Measurements from ENCODE around the gene AMD1. TPM values are rescaled to one million over a fixed set of nuclear protein-coding genes. Genes with fewer than 3 reads are reported as not detected.

The AMD1 gene
- total and polyA plus RNA-seq, 5 experiments from 2014 or later, result 35.9 to 68.1 (median 45.6) TPM

DNA sequence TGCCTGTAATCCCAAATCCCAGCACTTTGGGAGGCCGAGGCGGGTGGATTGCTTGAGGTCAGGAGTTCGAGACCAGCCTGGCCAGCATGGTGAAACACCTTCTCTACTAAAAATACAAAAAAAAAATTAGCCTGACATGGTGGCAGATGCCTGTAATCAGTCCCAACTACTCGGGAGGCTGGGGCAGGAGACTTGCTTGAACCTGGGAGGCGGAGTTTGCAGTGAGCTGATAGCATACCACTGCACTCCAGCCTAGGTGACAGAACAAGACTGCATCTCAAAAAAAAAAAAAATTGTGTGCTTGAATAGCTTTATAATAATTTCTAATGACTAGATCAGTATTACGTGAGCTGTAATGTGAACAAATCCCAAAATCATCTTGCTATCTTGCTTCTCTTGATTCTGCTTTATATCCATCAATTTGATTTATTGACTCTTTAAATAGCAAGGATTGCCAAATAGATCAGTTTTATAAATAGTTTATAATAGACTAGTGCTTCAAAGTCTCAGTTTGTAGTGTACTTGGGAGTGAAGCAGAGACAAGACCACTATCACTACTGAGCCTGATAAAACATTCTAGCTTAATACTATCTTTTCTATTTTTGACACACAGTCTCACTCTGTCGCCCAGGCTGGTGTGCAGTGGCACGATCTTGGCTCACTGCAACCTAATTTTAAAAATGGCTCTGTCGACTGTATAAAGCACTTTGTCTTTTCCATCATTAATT lies 7.1 kb downstream of the AMD1 start:
- no peaks in the 10 kb centered on the region for H3K9me3 Mint-ChIP-seq
- POLR2A ChIA-PET, result interaction anchor here (2.4 kb wide), 1 partner anchor 67 kb away, joined by 11 read pairs; the partner anchor contains the start of gene CDK19
- DNase-seq (no peak), ATAC-seq (no peak)
- no peaks in the 10 kb centered on the region for H3K27me3 Mint-ChIP-seq
- peaks cover 32 to 99% (median 91%) of the 10 kb centered on the region in 4 donors for H3K4me1 Mint-ChIP-seq
- H3K36me3 Mint-ChIP-seq, result peaks cover 0 to 2% (median 0%) of the 10 kb centered on the region in 3 donors
- peak overlapping the region in 5 of 10 donors; percentile 32 to 58 (median 50) for H3K27ac Mint-ChIP-seq
- peak overlapping the region in 8 of 10 donors; percentile 28 to 98 (median 59) for H3K4me3 Mint-ChIP-seq

DNA sequence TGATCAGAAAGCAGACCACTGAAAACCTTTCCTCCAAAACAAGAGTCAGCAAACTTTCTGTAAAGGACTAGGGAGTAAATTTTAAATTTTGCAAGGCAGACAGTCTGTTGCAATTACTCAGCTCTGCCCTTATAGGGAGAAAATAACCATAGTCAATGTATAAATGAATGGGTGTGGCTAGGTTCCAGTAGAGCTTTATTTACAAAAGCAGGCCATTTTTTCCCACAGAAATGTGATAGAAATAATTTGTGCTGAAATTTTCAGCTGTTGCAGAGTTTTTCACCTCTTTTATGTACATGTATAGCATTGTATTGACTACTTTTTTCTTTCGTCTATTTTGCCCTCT lies 7.7 kb downstream of the AMD1 start:
- H3K4me1 Mint-ChIP-seq, result peaks cover 32 to 99% (median 91%) of the 10 kb centered on the region in 4 donors
- peak overlapping the region in 5 of 10 donors; percentile 53 to 74 (median 70) for H3K27ac Mint-ChIP-seq

DNA sequence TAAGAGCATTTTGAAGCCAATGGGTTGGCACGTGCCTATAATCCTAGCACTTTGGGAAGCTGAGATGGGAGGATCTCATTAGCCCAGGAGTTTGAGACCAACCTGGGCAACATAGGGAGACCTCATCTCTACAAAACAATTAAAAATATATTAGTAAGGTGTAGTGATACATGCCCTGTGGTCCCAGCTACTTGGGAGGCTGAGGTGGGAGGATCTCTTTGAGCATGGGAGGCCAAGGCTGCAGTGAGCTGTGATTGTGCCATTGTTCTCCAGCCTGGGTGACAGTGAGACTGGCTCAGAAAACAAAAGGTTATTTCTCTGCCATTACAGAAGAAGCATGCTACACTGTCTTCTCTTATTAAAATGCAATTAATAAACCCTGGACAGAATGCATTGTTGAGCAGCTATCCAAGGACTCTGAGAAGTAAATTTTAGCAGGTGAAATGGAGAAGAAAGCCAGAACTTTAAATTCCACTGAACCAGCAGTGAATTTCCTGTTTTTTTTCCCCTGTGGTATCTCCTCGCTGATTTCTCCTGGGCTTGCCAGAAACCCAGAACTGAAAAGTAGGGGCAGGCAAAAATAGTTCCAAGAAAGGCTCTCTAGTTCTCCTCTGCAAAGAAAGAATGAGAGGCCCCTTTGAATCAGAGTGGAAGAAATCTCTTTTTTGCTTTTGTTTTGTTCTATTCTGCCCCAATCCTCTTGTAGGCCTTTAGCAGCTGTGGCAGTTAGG lies 8.4 kb downstream of the AMD1 start:
- no peak for ATAC-seq
- H3K4me1 Mint-ChIP-seq, result peaks cover 28 to 95% (median 87%) of the 10 kb centered on the region in 4 donors
- DNase-seq, result no peak
- no peaks in the 10 kb centered on the region for H3K27me3 Mint-ChIP-seq
- H3K36me3 Mint-ChIP-seq, result peaks cover 0 to 2% (median 0%) of the 10 kb centered on the region in 3 donors
- H3K9me3 Mint-ChIP-seq, result no peaks in the 10 kb centered on the region
- peak overlapping the region in 8 of 10 donors; percentile 7 to 79 (median 69) for H3K27ac Mint-ChIP-seq
- peak overlapping the region in 9 of 10 donors; percentile 28 to 77 (median 42) for H3K4me3 Mint-ChIP-seq
- POLR2A ChIA-PET, result interaction anchor here (0.5 to 2.4 kb wide), 2 partner anchors 68 to 184 kb away, joined by 4 to 11 read pairs; partner anchors contain the start of gene CDK19

More for the DNA sequence above, 7.7 kb downstream of the AMD1 start:
- no peaks in the 10 kb centered on the region for H3K9me3 Mint-ChIP-seq
- ATAC-seq, result no peak
- DNase-seq, result no peak
- POLR2A ChIA-PET, result interaction anchor here (2.4 kb wide), 1 partner anchor 67 kb away, joined by 11 read pairs; the partner anchor contains the start of gene CDK19
- H3K4me3 Mint-ChIP-seq, result peak overlapping the region in 8 of 10 donors; percentile 26 to 77 (median 54)
- H3K36me3 Mint-ChIP-seq, result peaks cover 0 to 2% (median 0%) of the 10 kb centered on the region in 3 donors
- H3K27me3 Mint-ChIP-seq, result no peaks in the 10 kb centered on the region

DNA sequence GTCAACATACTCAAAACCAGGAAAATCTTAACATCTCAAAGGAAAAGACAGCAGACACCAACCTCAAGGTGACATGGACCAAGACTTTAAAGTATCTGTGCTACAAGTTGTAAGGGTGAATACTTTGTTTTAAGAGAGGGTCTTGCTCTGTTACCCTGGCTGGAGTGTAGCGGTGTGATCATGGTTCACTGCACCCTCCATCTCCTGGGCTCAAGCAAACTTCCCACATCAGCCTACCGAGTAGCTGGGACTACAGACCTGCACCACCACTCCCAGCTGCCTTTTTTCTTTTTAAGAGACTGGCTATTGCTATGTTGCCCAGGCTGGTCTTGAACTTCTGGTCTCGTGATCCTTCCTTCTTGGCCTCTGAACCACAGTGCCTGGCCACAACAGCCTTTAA lies 9.7 kb downstream of the AMD1 start:
- H3K9me3 Mint-ChIP-seq, result no peaks in the 10 kb centered on the region
- no peaks in the 10 kb centered on the region for H3K27me3 Mint-ChIP-seq
- ATAC-seq, result no peak
- peak overlapping the region in 9 of 10 donors; percentile 1 to 64 (median 31) for H3K4me3 Mint-ChIP-seq
- peaks cover 27 to 88% (median 77%) of the 10 kb centered on the region in 4 donors for H3K4me1 Mint-ChIP-seq
- peak overlapping the region in 9 of 10 donors; percentile 16 to 84 (median 66) for H3K27ac Mint-ChIP-seq
- peaks cover 0 to 10% (median 0%) of the 10 kb centered on the region in 3 donors for H3K36me3 Mint-ChIP-seq
- DNase-seq, result no peak
- POLR2A ChIA-PET, result interaction anchor here (3.1 kb wide), 1 partner anchor 10 kb away, joined by 21 read pairs; the partner anchor contains the start of gene AMD1

DNA sequence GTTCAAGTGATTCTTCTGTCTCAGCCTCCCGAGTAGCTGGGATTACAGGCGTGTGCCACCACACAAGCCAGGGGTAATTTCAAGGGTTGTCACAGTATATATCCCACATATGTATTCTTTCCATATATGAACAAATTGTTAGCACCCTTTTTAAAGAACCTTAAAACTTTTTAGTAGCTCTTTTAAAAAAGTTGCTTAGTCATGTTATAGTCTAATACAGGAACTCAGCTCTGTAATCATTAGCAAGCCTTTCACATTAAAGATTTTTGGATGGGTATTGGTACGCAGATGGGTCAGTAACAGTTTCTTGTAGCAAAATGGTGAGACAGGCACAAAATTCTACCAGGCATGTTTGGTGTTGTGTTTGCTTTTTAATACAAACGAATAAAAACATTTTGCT lies 10.9 kb downstream of the AMD1 start:
- POLR2A ChIA-PET, result interaction anchor here (0.7 to 3.1 kb wide), 3 partner anchors 9 to 215 kb away, joined by 3 to 21 read pairs (median 4); partner anchors contain the start of gene AMD1
- Mint-ChIP-seq H3K4me1 (peaks cover 20 to 81% (median 66%) of the 10 kb centered on the region in 4 donors), H3K36me3 (peaks cover 0 to 18% (median 0%) of the 10 kb centered on the region in 3 donors), H3K9me3 (no peaks in the 10 kb centered on the region), H3K4me3 (peak overlapping the region in 4 of 10 donors; percentile 5 to 36 (median 19)), H3K27ac (peak overlapping the region in 8 of 10 donors; percentile 24 to 69 (median 41)), H3K27me3 (no peaks in the 10 kb centered on the region)
- no peak for ATAC-seq
- DNase-seq, result no peak

DNA sequence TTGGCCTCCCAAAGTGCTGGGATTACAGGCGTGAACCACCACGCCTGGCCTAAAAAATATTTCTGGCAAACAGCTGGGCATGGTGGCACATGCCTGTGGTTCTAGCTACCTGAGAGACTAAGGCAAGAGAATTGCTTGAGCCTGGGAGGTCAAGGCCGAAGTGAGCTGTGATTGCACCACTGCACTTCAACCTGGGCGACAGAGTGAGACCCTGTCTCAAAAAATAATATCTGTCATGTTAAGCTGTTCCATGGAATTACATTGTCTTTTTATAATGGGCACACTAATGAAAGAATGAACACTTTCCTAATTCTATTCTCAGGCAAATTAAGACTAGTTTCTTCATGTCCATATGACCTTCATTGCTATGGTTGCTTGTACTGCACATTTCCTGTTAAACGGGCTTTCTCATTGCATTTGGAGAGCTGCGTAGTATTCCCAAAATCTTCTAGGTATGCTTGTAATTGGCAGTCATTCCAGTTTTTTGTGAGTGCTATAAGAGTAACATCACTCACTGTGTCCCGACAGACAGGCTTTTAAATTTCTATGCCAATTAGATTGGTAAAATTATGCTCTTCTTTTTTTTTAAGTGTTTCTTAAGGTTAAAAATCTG lies 12.1 kb downstream of the AMD1 start:
- POLR2A ChIA-PET, result interaction anchor here (0.6 to 3.1 kb wide), 4 partner anchors 10 to 86 kb away, joined by 3 to 21 read pairs (median 5); partner anchors contain the start of genes AMD1 and CDK19
- no peak for DNase-seq

DNA sequence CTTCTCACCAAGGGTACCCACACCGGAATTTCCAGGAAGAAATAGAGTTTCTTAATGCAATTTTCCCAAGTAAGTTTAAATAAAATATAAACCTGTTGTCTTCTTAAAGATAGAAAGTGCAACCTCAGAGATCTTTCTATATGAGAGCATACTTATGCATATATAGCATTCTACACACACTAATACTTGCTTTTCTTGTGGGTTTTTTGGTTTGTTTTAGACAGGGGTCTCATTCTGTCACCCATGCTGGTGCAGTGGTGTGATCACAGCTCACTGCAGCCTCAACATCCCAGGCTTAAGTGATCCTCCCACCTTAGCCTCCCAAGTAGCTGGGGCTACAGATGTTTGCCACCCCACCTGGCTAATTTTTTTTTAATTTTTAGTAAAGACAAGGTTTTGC lies 15.7 kb downstream of the AMD1 start:
- Mint-ChIP-seq H3K4me1 (peaks cover 5 to 33% (median 23%) of the 10 kb centered on the region in 4 donors), H3K27ac (peak overlapping the region in 2 of 10 donors; percentile 2 to 19), H3K27me3 (no peaks in the 10 kb centered on the region), H3K9me3 (no peaks in the 10 kb centered on the region), H3K36me3 (peaks cover 0 to 60% (median 15%) of the 10 kb centered on the region in 3 donors), H3K4me3 (no peak overlapping the region)
- POLR2A ChIA-PET, result interaction anchor here (1.4 kb wide), 1 partner anchor 11 kb away, joined by 3 read pairs; no protein-coding TSS in a partner anchor
- DNase-seq (no peak), ATAC-seq (no peak)

More for the DNA sequence above, 12.1 kb downstream of the AMD1 start:
- peaks cover 0 to 26% (median 0%) of the 10 kb centered on the region in 3 donors for H3K36me3 Mint-ChIP-seq
- H3K27me3 Mint-ChIP-seq, result no peaks in the 10 kb centered on the region
- no peak for ATAC-seq
- no peaks in the 10 kb centered on the region for H3K9me3 Mint-ChIP-seq
- peak overlapping the region in 6 of 10 donors; percentile 28 to 80 (median 32) for H3K27ac Mint-ChIP-seq
- H3K4me3 Mint-ChIP-seq, result peak overlapping the region in 3 of 10 donors; percentile 22 to 45 (median 24)
- peaks cover 16 to 69% (median 57%) of the 10 kb centered on the region in 4 donors for H3K4me1 Mint-ChIP-seq

DNA sequence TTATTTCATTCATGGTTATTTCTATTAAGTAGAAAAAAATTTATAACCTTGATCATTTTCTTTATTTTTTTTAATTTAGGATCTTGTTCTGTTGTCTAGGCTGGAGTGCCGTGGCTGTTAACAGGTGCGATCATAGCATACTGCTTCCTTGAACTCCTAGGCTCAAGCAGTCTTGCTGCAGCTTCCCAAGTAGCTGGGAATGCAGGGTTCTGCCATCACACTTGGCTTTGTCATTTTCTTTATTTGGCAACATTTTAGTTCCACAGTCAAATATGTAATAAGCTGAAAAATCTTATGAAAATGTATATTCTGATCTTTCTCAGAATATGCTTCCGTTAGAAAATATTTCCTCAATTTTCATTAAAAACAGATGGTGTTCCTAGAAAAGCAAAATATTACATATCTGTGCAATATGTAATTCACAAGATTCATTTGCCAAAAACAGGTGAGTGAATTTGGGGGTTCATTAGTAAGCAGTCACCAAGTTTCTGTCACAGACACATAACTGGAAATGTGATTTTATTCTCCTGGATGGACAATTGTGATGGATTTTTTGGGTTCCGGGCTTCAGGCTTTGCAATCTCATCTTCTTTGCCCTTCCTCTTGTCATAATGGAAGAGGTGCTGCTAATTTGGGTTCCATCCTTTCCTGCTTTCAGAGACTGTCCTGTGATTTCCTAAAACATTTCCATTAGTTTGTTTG lies 21.5 kb downstream of the AMD1 start:
- H3K27me3 Mint-ChIP-seq, result no peaks in the 10 kb centered on the region
- H3K27ac Mint-ChIP-seq, result peak overlapping the region in 1 of 10 donors; percentile 78
- ATAC-seq (no peak), DNase-seq (no peak)
- no peak overlapping the region for H3K4me3 Mint-ChIP-seq
- POLR2A ChIA-PET, result no interaction called here
- no peaks in the 10 kb centered on the region for H3K9me3 Mint-ChIP-seq
- peaks cover 0 to 71% (median 35%) of the 10 kb centered on the region in 3 donors for H3K36me3 Mint-ChIP-seq
- H3K4me1 Mint-ChIP-seq, result peaks cover 0 to 6% (median under 1%) of the 10 kb centered on the region in 4 donors

DNA sequence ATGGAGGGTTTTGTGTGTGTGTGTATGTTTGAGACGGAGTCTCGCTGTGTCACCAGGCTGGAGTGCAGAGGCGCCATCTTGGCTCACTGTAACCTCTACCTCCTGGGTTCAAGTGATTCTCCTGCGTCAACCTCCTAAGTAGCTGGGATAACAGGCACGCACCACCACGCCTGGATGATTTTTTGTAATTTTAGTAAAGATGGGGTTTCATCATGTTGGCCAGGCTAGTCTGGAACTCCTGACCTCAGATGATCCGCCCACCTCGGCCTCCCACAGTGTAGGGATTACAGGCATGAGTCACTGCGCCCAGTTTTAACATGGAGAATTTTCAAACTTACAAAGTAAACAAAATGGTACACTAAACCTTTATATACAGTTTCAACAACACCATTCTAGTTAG lies 22.8 kb downstream of the AMD1 start:
- ATAC-seq, result no peak
- no peak for DNase-seq
- POLR2A ChIA-PET, result interaction anchor here (1.2 to 1.3 kb wide), 2 partner anchors 21 to 23 kb away, joined by 4 to 5 read pairs; no protein-coding TSS in a partner anchor
- Mint-ChIP-seq H3K36me3 (peaks cover 0 to 58% (median 31%) of the 10 kb centered on the region in 3 donors), H3K9me3 (no peaks in the 10 kb centered on the region), H3K4me3 (no peak overlapping the region), H3K4me1 (peaks cover 0 to 6% (median under 1%) of the 10 kb centered on the region in 4 donors), H3K27me3 (no peaks in the 10 kb centered on the region), H3K27ac (no peak overlapping the region)

DNA sequence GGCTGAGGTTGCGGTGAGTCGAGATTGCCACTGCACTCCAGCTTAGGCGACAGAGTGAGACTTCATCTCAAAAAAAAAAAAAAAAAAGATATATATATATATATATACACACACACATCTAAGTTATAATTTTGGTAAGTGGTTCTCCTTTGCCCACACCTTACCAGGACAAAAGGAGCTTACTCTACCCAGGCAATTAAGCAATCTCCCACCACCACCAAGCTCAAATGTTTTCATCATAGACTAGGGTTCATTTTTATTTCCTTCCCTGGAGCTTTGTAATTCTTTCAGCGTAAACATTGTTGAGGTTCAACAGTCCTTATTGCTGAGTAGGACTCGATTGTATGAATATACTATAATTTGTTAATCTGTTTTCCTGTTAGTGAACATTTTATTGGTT lies 23.5 kb downstream of the AMD1 start:
- Mint-ChIP-seq H3K27me3 (no peaks in the 10 kb centered on the region), H3K36me3 (peaks cover 0 to 51% (median 30%) of the 10 kb centered on the region in 3 donors), H3K9me3 (peaks cover 0 to under 1% (median 0%) of the 10 kb centered on the region in 9 donors), H3K4me3 (no peak overlapping the region), H3K4me1 (peaks cover 0 to 6% (median under 1%) of the 10 kb centered on the region in 4 donors), H3K27ac (peak overlapping the region in 2 of 10 donors; percentile 12 to 13)
- no peak for DNase-seq
- POLR2A ChIA-PET, result interaction anchor here (1.2 to 1.3 kb wide), 2 partner anchors 22 to 24 kb away, joined by 4 to 5 read pairs; no protein-coding TSS in a partner anchor
- ATAC-seq, result peak in 1 of 2 donors; percentile 25

DNA sequence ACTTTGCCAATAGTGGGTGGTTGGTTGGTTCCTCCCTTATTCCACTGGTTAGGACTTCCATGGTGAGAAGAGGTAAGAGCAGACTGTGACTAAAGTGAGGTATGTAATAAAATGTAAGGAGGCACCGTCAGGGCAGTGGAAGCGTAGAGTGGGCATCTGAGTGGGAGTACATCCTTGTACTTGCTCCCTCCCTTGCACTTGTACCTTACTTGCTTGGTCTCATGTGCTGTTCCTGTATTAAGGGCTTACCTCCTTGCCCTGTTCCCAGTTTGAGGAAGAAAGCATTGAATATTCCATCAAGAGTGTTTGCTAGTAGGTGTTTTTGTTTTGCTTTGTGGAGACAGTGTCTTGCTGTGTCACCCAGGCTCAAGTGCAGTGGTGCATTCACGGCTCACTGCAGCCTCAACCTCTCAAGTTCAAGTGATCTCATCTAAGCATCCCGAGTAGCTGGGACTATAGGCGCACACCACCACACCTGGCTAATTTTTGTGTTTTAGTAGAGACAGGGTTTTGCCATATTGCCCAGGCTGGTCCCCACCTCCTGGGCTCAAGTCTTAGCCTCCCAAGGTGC lies 25.5 kb downstream of the AMD1 start:
- peak overlapping the region in 4 of 10 donors; percentile 5 to 90 (median 42) for H3K27ac Mint-ChIP-seq
- peaks cover 0 to 14% (median 7%) of the 10 kb centered on the region in 9 donors for H3K9me3 Mint-ChIP-seq
- no peak overlapping the region for H3K4me3 Mint-ChIP-seq
- no peaks in the 10 kb centered on the region for H3K27me3 Mint-ChIP-seq
- POLR2A ChIA-PET, result no interaction called here
- peaks cover 0 to 35% (median 25%) of the 10 kb centered on the region in 3 donors for H3K36me3 Mint-ChIP-seq
- ATAC-seq (peak in 1 of 2 donors; percentile 13), DNase-seq (no peak)
- H3K4me1 Mint-ChIP-seq, result peaks cover 0 to 6% (median 3%) of the 10 kb centered on the region in 4 donors
